Vagina (tissue), 2 donors: ENCODE measurements around the gene ANKS1B. TPM values are rescaled to one million over a fixed set of nuclear protein-coding genes. Genes with fewer than 3 reads are reported as not detected.

ENCODE experiments used
- DNase-seq, 2 donors: peaks; one replicate each; pipeline ENCODE4 v3.0.0-alpha.2; 2017; ENCODE audit errors: extremely low spot score in 2 of 2
- H3K27ac ChIP-seq: fragments of 200-600 bp; sonication (generic); one replicate; pipeline ENCODE4 v1.5.1; 2019
- H3K27me3 ChIP-seq: fragments of 200-600 bp; sonication (generic); one replicate; pipeline ENCODE4 v1.5.1; 2019
- H3K36me3 ChIP-seq, 2 donors: fragments of 200-600 bp; sonication (generic); one replicate each; pipeline ENCODE4 v1.5.1; 2017 to 2019
- H3K4me1 ChIP-seq: fragments of 200-600 bp; sonication (generic); one replicate; pipeline ENCODE4 v1.5.1; 2019
- H3K4me3 ChIP-seq, 2 donors: fragments of 200-600 bp; sonication (generic); 1 replicate in 1 of 2; 2 replicates in 1 of 2; pipeline ENCODE4 v1.5.1; 2016 to 2019
- H3K9me3 ChIP-seq: fragments of 200-600 bp; sonication (generic); one replicate; pipeline ENCODE4 v1.5.1; 2019
- CTCF ChIP-seq, 3 experiments: fragments of 450-650 bp in 2 of 3; fragments of 200-600 bp in 1 of 3; sonication (generic) in 1 of 3; IDR thresholded peaks; one replicate each; pipeline ENCODE4 v1.5.1; 2017 to 2019; ENCODE audit warnings: antibody characterized with exemption in 3 of 3, mild to moderate bottlenecking in 2 of 3, moderate library complexity in 2 of 3
- POLR2A ChIP-seq, 2 donors: fragments of 450-650 bp; IDR thresholded peaks; one replicate each; pipeline ENCODE4 v1.6.1; 2017; ENCODE audit warnings: antibody characterized with exemption in 2 of 2, mild to moderate bottlenecking in 2 of 2, moderate library complexity in 2 of 2
- POLR2AphosphoS5 ChIP-seq, 2 donors: sonication (generic); formaldehyde crosslinking; IDR thresholded peaks; one replicate each; pipeline ENCODE4 v1.9.0; 2017; ENCODE audit warnings: antibody characterized with exemption in 2 of 2, mild to moderate bottlenecking in 2 of 2, low read depth in 1 of 2; ENCODE audit not compliant: insufficient read depth in 1 of 2
- intact Hi-C: fragments of 100-400 bp; cut with DNase I; formaldehyde crosslinking; loops from one replicate; pipeline ENCODE4 v1.15.1; 2023
- total RNA-seq: library from RNA; depleted of rRNA; stranded (reverse); fragments of >200 nt; gene quantifications from one replicate; pipeline ENCODE4 v1.2.3, GENCODE V29; 2016

The ANKS1B gene
- total RNA-seq, 1 donor from 2014 or later: 11.5 TPM

- no peak for DNase-seq
- Histone ChIP-seq H3K27ac (no peak overlapping the region), H3K27me3 (no peaks in the 10 kb centered on the region), H3K4me3 (no peak overlapping the region), H3K4me1 (no peaks in the 10 kb centered on the region), H3K9me3 (no peaks in the 10 kb centered on the region), H3K36me3 (no peaks in the 10 kb centered on the region)
- intact Hi-C loops: no loop called here
- TF ChIP-seq POLR2A (IDR thresholded peaks at IDR 0.05) (no peak), POLR2AphosphoS5 (IDR thresholded peaks at IDR 0.05; ENCODE audit: insufficient read depth in 1 of 2, low read depth in 1 of 2) (no peak), CTCF (IDR thresholded peaks at IDR 0.05) (no peak)
Observed at GRCh38 chr12:99544457-99544856, 440.3 kb downstream of the ANKS1B start.

GRCh38 chr12:99529966-99530365 is 454.8 kb downstream of the ANKS1B start:
- no peak for DNase-seq
- Histone ChIP-seq H3K9me3 (no peaks in the 10 kb centered on the region), H3K4me3 (no peak overlapping the region), H3K4me1 (no peaks in the 10 kb centered on the region), H3K27ac (no peak overlapping the region), H3K36me3 (no peaks in the 10 kb centered on the region), H3K27me3 (no peaks in the 10 kb centered on the region)
- TF ChIP-seq POLR2A (IDR thresholded peaks at IDR 0.05) (no peak), CTCF (IDR thresholded peaks at IDR 0.05) (no peak), POLR2AphosphoS5 (IDR thresholded peaks at IDR 0.05; ENCODE audit: insufficient read depth in 1 of 2, low read depth in 1 of 2) (no peak)
- intact Hi-C loops: no loop called here

- intact Hi-C loops: no loop called here
- no peaks in the 10 kb centered on the region for H3K36me3 ChIP-seq
- no peaks in the 10 kb centered on the region for H3K9me3 ChIP-seq
- no peak overlapping the region for H3K4me3 ChIP-seq
- TF ChIP-seq POLR2A (IDR thresholded peaks at IDR 0.05) (no peak), CTCF (IDR thresholded peaks at IDR 0.05) (no peak), POLR2AphosphoS5 (IDR thresholded peaks at IDR 0.05; ENCODE audit: insufficient read depth in 1 of 2, low read depth in 1 of 2) (no peak)
- H3K4me1 ChIP-seq: no peaks in the 10 kb centered on the region
- H3K27ac ChIP-seq: no peak overlapping the region
- H3K27me3 ChIP-seq: no peaks in the 10 kb centered on the region
- no peak for DNase-seq
Observed at GRCh38 chr12:99528478-99528877, 456.3 kb downstream of the ANKS1B start.

GRCh38 chr12:99523853-99524252 is 460.9 kb downstream of the ANKS1B start:
- Histone ChIP-seq H3K27ac (no peak overlapping the region), H3K4me1 (no peaks in the 10 kb centered on the region), H3K9me3 (no peaks in the 10 kb centered on the region), H3K27me3 (no peaks in the 10 kb centered on the region), H3K36me3 (no peaks in the 10 kb centered on the region), H3K4me3 (no peak overlapping the region)
- DNase-seq: no peak
- TF ChIP-seq POLR2A (IDR thresholded peaks at IDR 0.05) (no peak), POLR2AphosphoS5 (IDR thresholded peaks at IDR 0.05; ENCODE audit: insufficient read depth in 1 of 2, low read depth in 1 of 2) (no peak), CTCF (IDR thresholded peaks at IDR 0.05) (no peak)
- intact Hi-C loops: no loop called here

GRCh38 chr12:99522456-99522855 is 462.3 kb downstream of the ANKS1B start:
- H3K4me1 ChIP-seq: no peaks in the 10 kb centered on the region
- DNase-seq: no peak
- no peaks in the 10 kb centered on the region for H3K9me3 ChIP-seq
- intact Hi-C loops: no loop called here
- H3K27ac ChIP-seq: no peak overlapping the region
- no peak overlapping the region for H3K4me3 ChIP-seq
- H3K36me3 ChIP-seq: no peaks in the 10 kb centered on the region
- TF ChIP-seq CTCF (IDR thresholded peaks at IDR 0.05): no peak
- TF ChIP-seq POLR2A (IDR thresholded peaks at IDR 0.05): no peak
- TF ChIP-seq POLR2AphosphoS5 (IDR thresholded peaks at IDR 0.05; ENCODE audit: insufficient read depth in 1 of 2, low read depth in 1 of 2): no peak
- H3K27me3 ChIP-seq: no peaks in the 10 kb centered on the region
